GM21367 (cell line): Measurements from ENCODE around the gene CHST1.

Experiments
- ATAC-seq: cut with Tn5 transposase; IDR thresholded peaks from one replicate; pipeline ENCODE4 v1.9.1; 2021; ENCODE audit not compliant: unreplicated experiment

Gene CHST1

DNA sequence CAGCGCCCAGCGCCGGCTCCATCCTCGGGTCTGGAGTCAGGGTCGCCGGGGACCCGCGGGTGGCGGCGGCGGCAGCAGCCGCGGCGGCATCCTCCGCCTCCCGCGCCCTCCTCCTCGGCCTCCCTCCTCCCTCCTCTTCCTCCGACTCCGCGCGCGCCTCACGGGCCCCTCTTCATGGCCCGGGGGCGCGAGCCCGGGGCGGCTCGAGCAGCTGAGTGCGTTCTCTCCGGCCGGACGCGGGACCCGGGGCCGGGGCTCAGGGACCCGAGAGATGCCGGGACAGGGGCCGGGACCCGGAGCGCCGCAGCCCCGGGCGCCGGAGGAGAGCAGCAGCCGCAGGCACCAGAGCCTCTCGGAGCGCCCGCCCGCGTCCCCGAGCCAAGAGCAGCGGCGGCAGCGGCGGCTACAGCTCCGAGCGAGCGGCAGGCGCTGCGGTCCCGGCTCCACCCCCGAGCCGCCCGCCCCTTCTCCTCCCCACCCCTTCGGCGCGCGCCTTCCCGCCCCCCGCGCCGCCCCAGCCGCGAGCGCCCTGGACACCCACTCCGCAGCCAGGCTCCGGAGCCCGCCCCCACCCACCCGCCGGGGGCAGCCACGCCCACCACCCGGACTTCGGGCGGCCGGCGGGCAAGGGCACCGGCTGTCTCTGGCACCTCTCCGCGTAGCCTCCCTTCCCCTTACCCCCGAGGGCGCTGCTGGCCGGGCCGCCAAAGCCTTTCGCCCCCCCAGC lies at the start of gene CHST1:
Gene CHST1, minus strand, starts transcription at position 417 of the 727 bp plus-strand sequence. CDS start 14,699 bp downstream, outside the sequence.
- no peak for ATAC-seq

GRCh38 chr11:45713573-45713972 lies 48.2 kb upstream of the CHST1 start:
- ATAC-seq: no peak

- no peak for ATAC-seq
Observed at GRCh38 chr11:45710561-45710960, 45.1 kb upstream of the CHST1 start.

DNA sequence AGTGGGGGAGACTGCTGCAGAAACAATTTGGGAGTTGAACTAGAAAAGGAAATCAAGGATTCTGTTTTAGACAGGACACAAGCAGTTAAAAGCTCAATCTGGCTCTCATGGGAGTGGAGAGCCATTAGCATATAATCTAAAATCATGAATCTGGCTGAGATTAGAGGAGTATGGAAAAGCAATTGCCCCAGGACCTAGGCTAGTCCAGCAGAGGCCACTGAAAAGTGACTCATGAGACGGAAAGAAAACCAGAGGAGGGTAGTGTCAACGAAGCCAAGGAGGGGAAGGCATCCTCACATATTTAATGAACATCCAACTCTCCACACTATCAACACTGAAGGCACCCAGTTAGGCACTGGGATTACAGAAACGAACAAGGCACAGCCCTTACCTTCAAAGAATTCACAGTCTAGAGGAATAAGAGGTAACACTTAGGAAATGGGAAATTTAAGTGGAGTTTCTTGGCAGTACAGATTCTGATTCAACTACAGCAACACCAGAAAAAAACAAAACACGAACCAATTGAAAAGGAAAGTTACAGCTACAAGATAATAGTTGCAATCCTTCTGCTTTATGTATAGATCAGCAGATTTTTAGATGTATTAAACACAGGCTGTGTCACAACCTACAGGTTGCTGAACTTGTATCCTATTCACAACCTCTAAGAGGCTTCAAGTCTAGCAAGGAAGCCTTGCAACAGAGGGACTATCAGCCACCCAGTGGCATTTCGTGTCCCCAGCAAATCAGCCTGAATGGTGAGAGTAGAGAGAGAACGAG lies 43.7 kb upstream of the CHST1 start:
- ATAC-seq: no peak

DNA sequence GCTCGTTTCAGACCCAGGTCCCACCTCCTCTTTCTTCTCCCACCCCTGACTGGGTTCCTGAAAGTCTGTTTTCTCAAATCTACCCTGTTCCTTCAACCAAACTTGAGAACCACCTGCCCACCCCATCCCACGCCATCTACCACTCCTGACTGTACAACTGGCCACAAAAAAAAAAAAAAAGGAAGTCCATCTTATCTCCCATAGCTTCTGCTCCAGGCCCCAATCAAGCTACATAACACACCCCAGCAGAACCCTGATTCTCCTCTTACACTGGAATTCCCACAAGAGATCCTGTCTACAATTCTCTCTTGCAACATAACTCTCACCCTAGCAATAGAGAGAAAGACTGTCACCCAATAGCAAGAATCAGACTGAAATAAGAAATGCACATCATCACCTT lies 39.2 kb upstream of the CHST1 start:
- no peak for ATAC-seq

- no peak for ATAC-seq
Observed at GRCh38 chr11:45704133-45704532, 38.7 kb upstream of the CHST1 start.

GRCh38 chr11:45702511-45702910 lies 37.1 kb upstream of the CHST1 start:
- ATAC-seq: no peak

DNA sequence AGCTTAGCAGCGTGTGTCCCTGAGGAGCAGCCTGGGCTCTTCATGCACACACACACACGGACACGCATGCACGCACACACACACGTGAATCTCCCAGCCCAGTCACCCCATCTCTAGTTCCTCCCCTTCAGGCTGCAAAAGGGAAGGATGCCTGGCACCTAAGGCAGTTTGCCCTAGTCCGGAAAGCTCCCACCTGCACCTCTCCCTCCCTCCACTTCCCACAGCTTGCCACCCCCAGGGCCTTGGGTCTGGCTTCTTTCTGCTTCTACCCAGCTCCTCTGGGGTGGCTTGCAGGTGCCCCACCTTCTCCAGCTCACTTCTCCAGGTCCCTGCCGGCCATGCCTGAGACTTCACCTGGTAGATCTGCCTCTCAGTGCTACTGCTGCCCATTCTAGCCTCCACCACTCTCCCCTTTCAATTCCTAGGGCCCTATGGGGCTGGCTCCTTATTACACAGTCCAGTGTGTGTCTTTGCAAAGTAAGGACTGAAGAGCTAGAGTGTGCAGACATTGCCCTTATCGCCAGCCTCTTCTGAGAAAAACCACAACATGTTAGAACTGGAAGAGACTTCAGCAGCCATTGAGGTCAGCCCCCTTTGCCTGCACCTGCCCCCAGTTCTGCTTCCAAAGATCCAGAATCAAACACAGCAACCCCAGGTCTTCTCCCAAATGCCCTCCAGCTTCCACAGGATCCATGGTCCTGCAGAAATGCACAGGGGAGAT lies 33.5 kb upstream of the CHST1 start:
- no peak for ATAC-seq

- ATAC-seq: no peak
Observed at GRCh38 chr11:45692808-45693453, 27.5 kb upstream of the CHST1 start.

- ATAC-seq: no peak
Observed at GRCh38 chr11:45688472-45689033, 23.1 kb upstream of the CHST1 start.

DNA sequence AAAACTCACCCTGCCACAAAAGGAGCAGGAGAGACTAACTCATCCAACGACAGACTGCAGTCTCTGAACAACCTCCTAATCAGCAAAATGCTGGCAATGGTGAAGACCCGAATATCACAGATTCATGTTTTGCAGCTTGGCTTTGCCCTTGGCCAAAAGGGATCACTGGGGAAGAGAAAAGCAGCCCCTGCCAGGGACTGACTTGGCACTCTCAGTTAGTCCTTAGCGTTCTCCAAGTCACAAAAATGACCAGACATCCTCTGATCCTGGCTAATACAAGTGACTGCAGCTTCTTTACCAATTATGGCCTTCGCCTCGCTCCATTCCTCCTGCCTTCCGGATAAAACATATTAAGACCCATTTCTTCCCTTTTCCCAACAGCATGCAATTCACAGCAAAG lies 22.4 kb upstream of the CHST1 start:
- no peak for ATAC-seq

DNA sequence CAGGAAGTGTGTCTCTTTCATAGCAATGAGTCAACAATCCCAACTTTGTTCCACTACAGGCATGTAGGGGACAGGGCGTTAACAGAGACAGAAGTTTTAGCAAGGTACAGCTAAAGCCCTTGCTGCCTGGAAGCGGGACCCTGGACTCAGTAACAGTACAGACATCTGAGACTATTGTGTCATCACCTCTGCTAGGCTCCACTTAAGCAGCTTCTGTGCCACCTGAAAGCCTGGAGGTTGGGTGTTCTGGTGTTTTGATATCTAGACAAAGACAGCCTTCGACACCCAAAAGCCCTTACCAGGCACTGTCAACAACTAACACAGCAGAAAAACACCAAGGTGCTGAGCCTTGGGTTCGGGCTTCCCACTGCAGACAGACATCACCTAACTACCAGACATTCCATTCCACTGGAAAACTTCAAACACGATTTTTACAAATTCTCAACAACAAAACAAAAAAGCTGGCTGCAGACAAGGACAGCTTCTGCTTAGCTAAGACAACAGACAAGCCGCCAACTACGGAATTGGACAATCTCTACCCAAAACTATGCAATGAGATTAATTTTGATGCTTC lies 20.6 kb upstream of the CHST1 start:
- no peak for ATAC-seq

DNA sequence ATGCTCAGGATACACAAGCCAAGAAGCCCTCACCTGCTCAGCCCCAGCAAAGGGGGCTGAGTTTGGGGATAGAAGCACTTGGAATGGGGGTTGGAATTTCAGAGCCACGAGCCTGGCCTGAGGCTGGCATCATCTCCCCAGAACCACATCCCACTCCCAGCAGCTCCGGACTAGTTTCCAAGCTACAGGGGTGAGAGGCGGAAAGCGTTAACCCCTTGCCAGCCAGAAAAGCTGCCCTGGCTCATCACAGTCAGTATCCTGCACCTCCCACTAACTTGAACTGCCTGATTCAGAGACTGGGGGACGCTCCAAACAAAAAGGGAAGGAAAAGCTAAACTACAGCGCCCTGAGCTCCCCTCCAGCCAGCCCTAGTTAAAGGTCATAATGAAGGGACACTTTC lies 19.0 kb upstream of the CHST1 start:
- no peak for ATAC-seq

DNA sequence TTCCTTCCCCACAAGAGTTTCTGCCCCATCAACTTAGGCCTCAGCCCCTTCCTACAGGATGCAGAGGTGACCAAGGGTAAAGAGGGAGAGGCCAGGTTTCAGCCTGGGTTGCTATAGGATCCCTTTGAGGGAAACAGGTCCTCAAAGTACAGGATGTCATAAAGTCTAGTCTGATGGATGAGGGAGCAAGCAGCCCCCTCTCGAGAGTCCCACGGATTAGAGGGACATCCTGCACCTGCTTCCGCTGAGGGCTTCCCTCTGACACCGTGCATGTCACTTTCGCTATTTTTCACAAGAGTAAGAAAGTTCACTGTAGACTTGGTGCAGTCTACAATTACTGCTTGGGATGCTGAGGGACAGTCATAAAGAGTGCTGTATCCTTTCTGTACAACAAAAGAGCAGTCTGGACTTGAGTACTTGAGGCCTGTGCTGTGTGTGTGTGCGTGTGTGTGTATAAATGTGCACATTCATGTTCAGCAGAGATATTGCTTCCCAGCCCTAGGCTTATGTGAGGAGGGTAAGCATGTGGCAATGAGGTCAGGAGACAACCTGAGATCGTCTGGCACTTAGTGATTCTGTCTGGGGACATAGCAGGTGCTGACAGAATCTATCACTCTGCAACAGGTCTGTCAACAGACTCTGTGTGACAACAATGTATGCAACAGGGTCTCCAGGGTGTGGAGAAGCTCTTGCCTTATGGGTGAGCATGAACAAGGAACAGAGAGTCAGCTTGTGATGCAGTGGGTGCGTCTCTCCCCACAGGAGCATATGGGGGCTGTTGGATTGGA lies 18.0 kb upstream of the CHST1 start:
- ATAC-seq: no peak

DNA sequence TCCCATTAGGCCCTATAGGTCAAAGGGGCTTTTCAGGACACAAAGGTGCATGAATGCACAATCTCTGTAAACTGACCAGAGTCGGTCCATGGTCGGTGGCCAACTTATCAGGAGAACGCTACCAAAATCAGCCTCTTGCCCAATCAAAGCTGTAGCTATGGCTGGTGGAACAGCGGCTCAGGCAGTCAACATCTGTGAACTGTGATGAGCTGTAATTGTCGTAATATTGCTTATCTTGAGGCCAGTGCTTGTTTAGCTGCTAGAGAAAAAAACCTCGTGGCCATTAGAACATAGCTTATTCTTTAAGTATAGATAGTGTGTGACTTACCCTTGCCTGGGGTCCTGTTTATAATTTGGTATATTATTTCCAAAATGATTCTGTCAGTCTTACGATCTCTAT lies 14.4 kb upstream of the CHST1 start:
- ATAC-seq: no peak

GRCh38 chr11:45678976-45679375 lies 13.6 kb upstream of the CHST1 start:
- ATAC-seq: no peak

DNA sequence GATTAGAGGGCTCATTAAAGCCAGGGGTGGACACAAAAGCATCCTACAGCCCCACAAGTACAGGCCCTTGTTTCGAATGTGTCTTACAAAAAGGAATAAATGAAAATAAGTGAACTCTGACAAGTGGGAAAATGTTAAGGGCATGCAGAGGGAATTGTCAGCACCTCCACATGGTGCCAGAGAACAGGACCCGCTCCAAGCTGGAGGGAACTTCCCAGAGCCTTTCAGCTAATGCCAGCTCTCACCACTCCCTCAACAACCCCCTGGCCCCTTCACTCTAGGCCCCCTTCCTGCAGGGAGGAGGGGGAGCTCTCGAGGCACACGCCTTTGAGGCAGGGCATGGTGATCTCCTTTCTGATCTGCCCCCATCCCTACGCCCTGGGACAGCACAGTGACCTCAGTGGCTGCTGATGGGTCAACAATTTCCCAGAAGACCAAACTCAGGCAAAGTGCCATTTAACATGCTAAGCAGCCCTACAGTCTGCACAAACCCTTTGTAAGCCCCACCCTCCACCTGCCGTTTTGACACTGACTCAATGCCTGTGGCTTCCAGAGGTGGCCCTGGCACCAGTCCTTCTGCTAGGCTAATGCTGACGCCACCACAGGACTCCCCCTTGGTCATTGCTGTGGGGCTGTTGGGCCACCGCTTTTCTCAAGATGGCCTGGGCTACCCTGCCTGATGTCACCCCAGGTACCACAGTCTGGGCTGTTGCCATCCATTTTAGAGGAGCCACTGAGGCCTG lies 12.5 kb upstream of the CHST1 start:
- no peak for ATAC-seq

GRCh38 chr11:45676522-45677095 lies 11.2 kb upstream of the CHST1 start:
- no peak for ATAC-seq

DNA sequence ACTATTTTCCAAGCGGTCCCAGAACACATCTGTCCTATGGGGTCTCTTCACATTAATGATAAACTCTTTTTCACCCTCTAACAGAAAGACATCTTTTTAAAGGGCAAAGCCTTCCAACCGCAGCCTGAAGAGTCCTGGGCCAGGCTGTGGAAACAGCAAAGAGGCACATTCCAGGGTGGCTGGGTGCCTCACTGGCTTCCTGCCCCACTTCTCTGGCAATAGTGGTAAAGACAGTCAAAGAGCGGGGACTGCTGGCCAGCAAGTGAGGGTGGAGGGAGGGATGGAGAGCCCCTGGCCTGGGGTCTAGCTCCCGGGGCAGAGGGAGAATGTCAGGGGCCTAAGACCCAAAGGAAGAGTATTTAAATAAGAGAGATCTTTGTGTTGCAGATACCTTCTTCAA lies 10.2 kb upstream of the CHST1 start:
- no peak for ATAC-seq
